Measurements from ENCODE around the gene GON4L. TPM values are rescaled to one million over a fixed set of nuclear protein-coding genes. Genes with fewer than 3 reads are reported as not detected.
"Not testable (repeated sequence)": the region's sequence is repeated elsewhere in the genome, so short reads cannot be mapped to it uniquely, and the experiment has no call there.

Gene GON4L
- total and polyA plus RNA-seq, 3 experiments from 2014 or later: 42.9 to 60.8 (median 53.3) TPM

GRCh38 chr1:155759017-155759416 lies 98.0 kb downstream of the GON4L start:
- CTCF ChIA-PET; POLR2A ChIA-PET; DNase-seq; H3K4me3 ChIP-seq (ENCODE audit: low read length); H3K4me1 ChIP-seq (ENCODE audit: insufficient read depth, low read length); H3K27ac ChIP-seq (ENCODE audit: low read depth, low read length); H3K27me3 ChIP-seq (ENCODE audit: insufficient read depth, low read length, poor library complexity, severe bottlenecking); H3K27me3 Mint-ChIP-seq; H3K9me3 Mint-ChIP-seq; H3K4me3 Mint-ChIP-seq; H3K9me3 ChIP-seq (ENCODE audit: low read length); H3K4me1 Mint-ChIP-seq: not testable (repeated sequence)
- peak overlapping the region in 1 of 8 donors; percentile 79 for H3K27ac Mint-ChIP-seq
- H3K36me3 Mint-ChIP-seq: peaks cover 9 to 73% (median 35%) of the 10 kb centered on the region in 3 donors
- peaks cover 48% of the 10 kb centered on the region for H3K36me3 ChIP-seq (ENCODE audit: insufficient read depth, low read length)

- peak overlapping the region in 5 of 8 donors; percentile 48 to 92 (median 50) for H3K27ac Mint-ChIP-seq
- H3K4me1 ChIP-seq (ENCODE audit: insufficient read depth, low read length); H3K9me3 Mint-ChIP-seq; CTCF ChIA-PET; H3K4me3 ChIP-seq (ENCODE audit: low read length); H3K27ac ChIP-seq (ENCODE audit: low read depth, low read length); POLR2A ChIA-PET; DNase-seq; H3K27me3 ChIP-seq (ENCODE audit: insufficient read depth, low read length, poor library complexity, severe bottlenecking); H3K36me3 ChIP-seq (ENCODE audit: insufficient read depth, low read length); H3K9me3 ChIP-seq (ENCODE audit: low read length); H3K27me3 Mint-ChIP-seq: not testable (repeated sequence)
- peak overlapping the region in 5 of 7 donors; percentile 5 to 85 (median 47) for H3K4me3 Mint-ChIP-seq
- peaks cover 0 to 46% (median 2%) of the 10 kb centered on the region in 3 donors for H3K36me3 Mint-ChIP-seq
- peaks cover 5 to 14% (median 11%) of the 10 kb centered on the region in 3 donors for H3K4me1 Mint-ChIP-seq
Observed at GRCh38 chr1:155748141-155748540, 108.9 kb downstream of the GON4L start.

GRCh38 chr1:155747586-155747985 lies 109.4 kb downstream of the GON4L start:
- Mint-ChIP-seq H3K27ac (peak overlapping the region in 7 of 8 donors; percentile 17 to 92 (median 50)), H3K4me1 (peaks cover 5 to 14% (median 11%) of the 10 kb centered on the region in 3 donors), H3K36me3 (peaks cover 0 to 40% (median 2%) of the 10 kb centered on the region in 3 donors), H3K4me3 (peak overlapping the region in 3 of 7 donors; percentile 33 to 85 (median 47))
- H3K4me1 ChIP-seq (ENCODE audit: insufficient read depth, low read length); H3K4me3 ChIP-seq (ENCODE audit: low read length); CTCF ChIA-PET; H3K27me3 Mint-ChIP-seq; DNase-seq; H3K27me3 ChIP-seq (ENCODE audit: insufficient read depth, low read length, poor library complexity, severe bottlenecking); H3K36me3 ChIP-seq (ENCODE audit: insufficient read depth, low read length); H3K9me3 ChIP-seq (ENCODE audit: low read length); H3K9me3 Mint-ChIP-seq; H3K27ac ChIP-seq (ENCODE audit: low read depth, low read length): not testable (repeated sequence)
- POLR2A ChIA-PET: interaction anchor here (0.6 kb wide), 1 partner anchor 107 kb away, joined by 5 read pairs; no protein-coding TSS in a partner anchor

GRCh38 chr1:155745284-155746228 lies 111.5 kb downstream of the GON4L start:
- peak; percentile 81 to 92 (median 89) for DNase-seq
- not testable (repeated sequence) for H3K9me3 Mint-ChIP-seq; H3K36me3 ChIP-seq (ENCODE audit: insufficient read depth, low read length); H3K27me3 Mint-ChIP-seq; H3K4me1 ChIP-seq (ENCODE audit: insufficient read depth, low read length); H3K9me3 ChIP-seq (ENCODE audit: low read length); H3K27me3 ChIP-seq (ENCODE audit: insufficient read depth, low read length, poor library complexity, severe bottlenecking)
- POLR2A ChIA-PET: interaction anchor here (0.6 kb wide), 2 partner anchors 470 to 723 kb away, joined by 3 read pairs; no protein-coding TSS in a partner anchor
- CTCF ChIA-PET: interaction anchor here (0.9 to 1.0 kb wide), 2 partner anchors 20 to 33 kb away, joined by 3 to 6 read pairs; no protein-coding TSS in a partner anchor
- Mint-ChIP-seq H3K4me3 (peak overlapping the region; percentile 89 to 97 (median 94)), H3K4me1 (peaks cover 5 to 14% (median 11%) of the 10 kb centered on the region in 3 donors), H3K27ac (peak overlapping the region; percentile 78 to 96 (median 92)), H3K36me3 (peaks cover 0 to 24% (median 0%) of the 10 kb centered on the region in 3 donors)
- Histone ChIP-seq H3K4me3 (ENCODE audit: low read length) (peak overlapping the region; percentile 73), H3K27ac (ENCODE audit: low read depth, low read length) (peak overlapping the region; percentile 68)

GRCh38 chr1:155744711-155745283 lies 112.2 kb downstream of the GON4L start:
- DNase-seq: no peak
- Histone ChIP-seq H3K27ac (ENCODE audit: low read depth, low read length) (peak overlapping the region; percentile 68), H3K4me3 (ENCODE audit: low read length) (peak overlapping the region; percentile 73), H3K4me1 (ENCODE audit: insufficient read depth, low read length) (peaks cover 5% of the 10 kb centered on the region), H3K36me3 (ENCODE audit: insufficient read depth, low read length) (no peaks in the 10 kb centered on the region), H3K27me3 (ENCODE audit: insufficient read depth, low read length, poor library complexity, severe bottlenecking) (no peaks in the 10 kb centered on the region), H3K9me3 (ENCODE audit: low read length) (no peaks in the 10 kb centered on the region)
- H3K27me3 Mint-ChIP-seq: peaks cover 0 to 2% of the 10 kb centered on the region in 2 donors
- peaks cover 5 to 14% (median 11%) of the 10 kb centered on the region in 3 donors for H3K4me1 Mint-ChIP-seq
- H3K4me3 Mint-ChIP-seq: peak overlapping the region; percentile 89 to 97 (median 94)
- peak overlapping the region; percentile 78 to 96 (median 92) for H3K27ac Mint-ChIP-seq
- peaks cover 0 to 21% (median 0%) of the 10 kb centered on the region in 3 donors for H3K36me3 Mint-ChIP-seq
- ChIA-PET CTCF (interaction anchor here (0.9 to 1.0 kb wide), 2 partner anchors 19 to 32 kb away, joined by 3 to 6 read pairs; no protein-coding TSS in a partner anchor), POLR2A (interaction anchor here (0.6 kb wide), 2 partner anchors 470 to 722 kb away, joined by 3 read pairs; no protein-coding TSS in a partner anchor)
- no peaks in the 10 kb centered on the region for H3K9me3 Mint-ChIP-seq

GRCh38 chr1:155741908-155742307 lies 115.1 kb downstream of the GON4L start:
- no peaks in the 10 kb centered on the region for H3K36me3 ChIP-seq (ENCODE audit: insufficient read depth, low read length)
- Mint-ChIP-seq H3K4me1 (peaks cover 5 to 8% (median 7%) of the 10 kb centered on the region in 3 donors), H3K27ac (no peak overlapping the region), H3K36me3 (peaks cover 0 to 25% (median 8%) of the 10 kb centered on the region in 3 donors), H3K27me3 (no peaks in the 10 kb centered on the region), H3K9me3 (no peaks in the 10 kb centered on the region), H3K4me3 (no peak overlapping the region)
- H3K27ac ChIP-seq (ENCODE audit: low read depth, low read length): no peak overlapping the region
- no peak overlapping the region for H3K4me3 ChIP-seq (ENCODE audit: low read length)
- DNase-seq: no peak
- ChIA-PET POLR2A (no interaction called here), CTCF (no interaction called here)
- H3K9me3 ChIP-seq (ENCODE audit: low read length): no peaks in the 10 kb centered on the region
- no peaks in the 10 kb centered on the region for H3K27me3 ChIP-seq (ENCODE audit: insufficient read depth, low read length, poor library complexity, severe bottlenecking)
- H3K4me1 ChIP-seq (ENCODE audit: insufficient read depth, low read length): peaks cover 5% of the 10 kb centered on the region

GRCh38 chr1:155740995-155741394 lies 116.0 kb downstream of the GON4L start:
- Histone ChIP-seq H3K27ac (ENCODE audit: low read depth, low read length) (no peak overlapping the region), H3K27me3 (ENCODE audit: insufficient read depth, low read length, poor library complexity, severe bottlenecking) (no peaks in the 10 kb centered on the region), H3K4me1 (ENCODE audit: insufficient read depth, low read length) (peaks cover 5% of the 10 kb centered on the region), H3K9me3 (ENCODE audit: low read length) (no peaks in the 10 kb centered on the region), H3K36me3 (ENCODE audit: insufficient read depth, low read length) (peaks cover 4% of the 10 kb centered on the region), H3K4me3 (ENCODE audit: low read length) (no peak overlapping the region)
- no peak overlapping the region for H3K27ac Mint-ChIP-seq
- no peak for DNase-seq
- POLR2A ChIA-PET: no interaction called here
- H3K4me1 Mint-ChIP-seq: peaks cover 5 to 8% (median 7%) of the 10 kb centered on the region in 3 donors
- H3K36me3 Mint-ChIP-seq: peaks cover 0 to 34% (median 8%) of the 10 kb centered on the region in 3 donors
- no peak overlapping the region for H3K4me3 Mint-ChIP-seq
- CTCF ChIA-PET: no interaction called here
- no peaks in the 10 kb centered on the region for H3K9me3 Mint-ChIP-seq
- H3K27me3 Mint-ChIP-seq: no peaks in the 10 kb centered on the region
